SHP77 treated with DMSO at 0.1 percent for 48 hours (cell line): ENCODE data around the gene FAM227A.
"Not testable (repeated sequence)": the region's sequence is repeated elsewhere in the genome, so short reads cannot be mapped to it uniquely, and the experiment has no call there.

Experiments used
- DNase-seq: peaks from one replicate; lab custom pipeline; 2025; lab: John Stamatoyannopoulos, UW

The FAM227A gene

GRCh38 chr22:38657045-38657909, 1.1 kb upstream of the FAM227A start:
- DNase-seq: peak; percentile 6

GRCh38 chr22:38655519-38656255, 505 bp downstream of the FAM227A start:
- peak; percentile 54 for DNase-seq

GRCh38 chr22:38653741-38654140, 2.5 kb downstream of the FAM227A start:
- no peak for DNase-seq

GRCh38 chr22:38652859-38653258, 3.3 kb downstream of the FAM227A start:
- DNase-seq: no peak

- DNase-seq: no peak
Observed at GRCh38 chr22:38649841-38650522, 6.2 kb downstream of the FAM227A start.

GRCh38 chr22:38645430-38645829, 10.8 kb downstream of the FAM227A start:
- no peak for DNase-seq

- DNase-seq: not testable (repeated sequence)
Observed at GRCh38 chr22:38644245-38644644, 11.9 kb downstream of the FAM227A start.

GRCh38 chr22:38641476-38642040, 14.6 kb downstream of the FAM227A start:
- DNase-seq: no peak

GRCh38 chr22:38638728-38639127, 17.5 kb downstream of the FAM227A start:
- DNase-seq: no peak

- DNase-seq: no peak
Observed at GRCh38 chr22:38638216-38638615, 18.0 kb downstream of the FAM227A start.

- DNase-seq: no peak
Observed at GRCh38 chr22:38632528-38632927, 23.7 kb downstream of the FAM227A start.

- DNase-seq: no peak
Observed at GRCh38 chr22:38631724-38632123, 24.5 kb downstream of the FAM227A start.

- DNase-seq: no peak
Observed at GRCh38 chr22:38629108-38629507, 27.1 kb downstream of the FAM227A start.

GRCh38 chr22:38628444-38628843, 27.7 kb downstream of the FAM227A start:
- DNase-seq: no peak

- no peak for DNase-seq
Observed at GRCh38 chr22:38623351-38623750, 32.8 kb downstream of the FAM227A start.

GRCh38 chr22:38618682-38619081, 37.5 kb downstream of the FAM227A start:
- DNase-seq: no peak

- DNase-seq: no peak
Observed at GRCh38 chr22:38618258-38618657, 37.9 kb downstream of the FAM227A start.

- not testable (repeated sequence) for DNase-seq
Observed at GRCh38 chr22:38615064-38615405, 41.2 kb downstream of the FAM227A start.

GRCh38 chr22:38614332-38615063, 41.7 kb downstream of the FAM227A start:
- no peak for DNase-seq

- DNase-seq: no peak
Observed at GRCh38 chr22:38613588-38613987, 42.6 kb downstream of the FAM227A start.

GRCh38 chr22:38612217-38613006, 43.8 kb downstream of the FAM227A start:
- DNase-seq: no peak
